ENCODE results near the gene MAN1C1. TPM values are rescaled to one million over a fixed set of nuclear protein-coding genes. Genes with fewer than 3 reads are reported as not detected.
A peak's percentile ranks its signal among the peaks of the same experiment; 100 is the strongest.

Gene MAN1C1
- total RNA-seq, 2 donors from 2014 or later, result 22.8 to 34.4 TPM

GRCh38 chr1:25825605-25826004 lies 209.0 kb downstream of the MAN1C1 start:
- H3K9me3 ChIP-seq, result no peaks in the 10 kb centered on the region
- WGBS, result 98% methylated on average over 2 of the region's 2 CpGs
- H3K27me3 ChIP-seq (replicated peaks; ENCODE audit: insufficient read depth), result no peaks in the 10 kb centered on the region
- H3K36me3 ChIP-seq, result peaks cover 10 to 40% of the 10 kb centered on the region in 2 donors
- no peak overlapping the region for H3K4me3 ChIP-seq
- no peak overlapping the region for H3K27ac ChIP-seq
- TF ChIP-seq, protein P1, sequence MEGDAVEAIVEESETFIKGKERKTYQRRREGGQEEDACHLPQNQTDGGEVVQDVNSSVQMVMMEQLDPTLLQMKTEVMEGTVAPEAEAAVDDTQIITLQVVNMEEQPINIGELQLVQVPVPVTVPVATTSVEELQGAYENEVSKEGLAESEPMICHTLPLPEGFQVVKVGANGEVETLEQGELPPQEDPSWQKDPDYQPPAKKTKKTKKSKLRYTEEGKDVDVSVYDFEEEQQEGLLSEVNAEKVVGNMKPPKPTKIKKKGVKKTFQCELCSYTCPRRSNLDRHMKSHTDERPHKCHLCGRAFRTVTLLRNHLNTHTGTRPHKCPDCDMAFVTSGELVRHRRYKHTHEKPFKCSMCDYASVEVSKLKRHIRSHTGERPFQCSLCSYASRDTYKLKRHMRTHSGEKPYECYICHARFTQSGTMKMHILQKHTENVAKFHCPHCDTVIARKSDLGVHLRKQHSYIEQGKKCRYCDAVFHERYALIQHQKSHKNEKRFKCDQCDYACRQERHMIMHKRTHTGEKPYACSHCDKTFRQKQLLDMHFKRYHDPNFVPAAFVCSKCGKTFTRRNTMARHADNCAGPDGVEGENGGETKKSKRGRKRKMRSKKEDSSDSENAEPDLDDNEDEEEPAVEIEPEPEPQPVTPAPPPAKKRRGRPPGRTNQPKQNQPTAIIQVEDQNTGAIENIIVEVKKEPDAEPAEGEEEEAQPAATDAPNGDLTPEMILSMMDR (IDR thresholded peaks at IDR 0.05), result no peak
- no peak for TF ChIP-seq POLR2AphosphoS5 (IDR thresholded peaks at IDR 0.05)
- no peak for TF ChIP-seq POLR2A (IDR thresholded peaks at IDR 0.05)
- intact Hi-C loops (cut with DNase I), result no loop called here
- no peak for DNase-seq (ENCODE audit: low spot score)
- H3K4me1 ChIP-seq (replicated peaks), result peaks cover 3% of the 10 kb centered on the region

DNA sequence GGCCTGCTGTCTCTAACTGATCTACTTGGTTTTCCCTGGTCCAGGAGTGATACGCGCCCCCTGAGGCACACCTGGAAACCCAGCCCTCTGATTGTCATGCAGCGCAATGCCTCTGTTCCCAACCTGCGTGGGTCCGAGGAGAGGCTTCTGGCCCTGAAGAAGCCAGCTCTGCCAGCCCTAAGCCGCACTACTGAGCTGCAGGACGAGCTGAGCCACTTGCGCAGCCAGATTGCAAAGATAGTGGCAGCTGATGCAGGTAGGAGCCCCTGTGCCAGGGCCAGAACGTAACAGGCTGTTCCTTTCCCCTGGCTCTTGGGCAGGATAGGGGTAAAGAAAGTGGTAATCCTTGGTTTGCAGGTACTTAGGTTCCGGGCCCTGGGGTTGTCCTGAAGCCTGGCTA lies 210.0 kb downstream of the MAN1C1 start:
- H3K36me3 ChIP-seq, result peaks cover 10 to 47% of the 10 kb centered on the region in 2 donors
- intact Hi-C loops (cut with DNase I), result no loop called here
- TF ChIP-seq, protein P1 (IDR thresholded peaks at IDR 0.05), result no peak
- TF ChIP-seq POLR2AphosphoS5 (IDR thresholded peaks at IDR 0.05), result peak; percentile 26
- TF ChIP-seq POLR2A (IDR thresholded peaks at IDR 0.05), result no peak
- H3K4me3 ChIP-seq, result no peak overlapping the region
- H3K4me1 ChIP-seq (replicated peaks), result no peaks in the 10 kb centered on the region
- no peaks in the 10 kb centered on the region for H3K9me3 ChIP-seq
- no peaks in the 10 kb centered on the region for H3K27me3 ChIP-seq (replicated peaks; ENCODE audit: insufficient read depth)
- H3K27ac ChIP-seq, result no peak overlapping the region
- 90% methylated on average over 10 of the region's 10 CpGs for WGBS
- no peak for DNase-seq (ENCODE audit: low spot score)

GRCh38 chr1:25828491-25828890 lies 211.9 kb downstream of the MAN1C1 start:
- Histone ChIP-seq H3K4me3 (no peak overlapping the region), H3K9me3 (no peaks in the 10 kb centered on the region), H3K36me3 (peaks cover 10 to 55% of the 10 kb centered on the region in 2 donors), H3K4me1 (replicated peaks) (no peaks in the 10 kb centered on the region), H3K27me3 (replicated peaks; ENCODE audit: insufficient read depth) (no peaks in the 10 kb centered on the region), H3K27ac (no peak overlapping the region)
- TF ChIP-seq POLR2A (IDR thresholded peaks at IDR 0.05) (no peak), POLR2AphosphoS5 (IDR thresholded peaks at IDR 0.05) (no peak)
- TF ChIP-seq, protein P1 (IDR thresholded peaks at IDR 0.05), result no peak
- intact Hi-C loops (cut with DNase I), result no loop called here
- WGBS, result 59% methylated on average over 3 of the region's 3 CpGs
- DNase-seq (ENCODE audit: low spot score), result no peak

- Histone ChIP-seq H3K27me3 (replicated peaks; ENCODE audit: insufficient read depth) (no peaks in the 10 kb centered on the region), H3K9me3 (no peaks in the 10 kb centered on the region), H3K4me1 (replicated peaks) (no peaks in the 10 kb centered on the region), H3K27ac (no peak overlapping the region), H3K4me3 (no peak overlapping the region), H3K36me3 (peaks cover 10 to 55% of the 10 kb centered on the region in 2 donors)
- 100% methylated on average over 1 of the region's 1 CpG for WGBS
- DNase-seq (ENCODE audit: low spot score), result no peak
- TF ChIP-seq POLR2A (IDR thresholded peaks at IDR 0.05) (no peak), POLR2AphosphoS5 (IDR thresholded peaks at IDR 0.05) (no peak)
- TF ChIP-seq, protein P1 (IDR thresholded peaks at IDR 0.05), result no peak
- intact Hi-C loops (cut with DNase I), result no loop called here
These were observed 212.5 kb downstream of the MAN1C1 start for GRCh38 chr1:25829046-25829445.

DNA sequence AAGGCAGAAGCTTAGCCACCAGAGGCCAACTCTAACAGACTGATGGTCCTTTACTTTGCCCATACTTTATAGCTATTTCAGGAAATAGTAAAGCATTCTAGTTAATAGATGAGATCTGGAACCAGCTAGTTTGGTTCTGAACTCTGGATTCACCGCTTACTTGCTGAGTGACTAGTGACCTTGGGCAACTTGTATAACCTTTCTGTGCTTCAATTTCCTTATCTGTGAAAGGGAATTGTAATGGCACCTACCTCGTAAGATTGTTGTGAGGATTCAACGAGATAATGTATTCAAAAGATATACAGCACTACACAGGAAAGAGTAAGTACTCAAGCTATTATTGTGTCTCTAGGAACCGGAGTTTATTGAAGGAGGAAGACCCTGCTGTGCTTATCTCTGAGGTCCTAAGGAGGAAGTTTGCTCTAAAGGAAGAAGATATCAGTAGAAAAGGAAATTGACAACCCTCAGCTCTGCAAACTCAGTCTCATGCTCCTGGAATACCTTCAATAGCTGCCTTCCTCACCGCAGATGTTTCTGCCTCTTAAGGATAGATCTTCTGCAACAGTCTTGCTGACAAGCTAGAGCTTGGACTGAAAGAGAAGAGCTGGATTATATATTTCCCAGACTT lies 215.1 kb downstream of the MAN1C1 start:
- H3K9me3 ChIP-seq, result no peaks in the 10 kb centered on the region

More for the DNA sequence above, 215.1 kb downstream of the MAN1C1 start:
- intact Hi-C loops (cut with DNase I), result no loop called here
- 56% methylated on average over 5 of the region's 5 CpGs for WGBS
- Histone ChIP-seq H3K36me3 (peaks cover 10 to 51% of the 10 kb centered on the region in 2 donors), H3K4me1 (replicated peaks) (peaks cover 4% of the 10 kb centered on the region), H3K4me3 (no peak overlapping the region), H3K27ac (no peak overlapping the region), H3K27me3 (replicated peaks; ENCODE audit: insufficient read depth) (no peaks in the 10 kb centered on the region)
- TF ChIP-seq POLR2AphosphoS5 (IDR thresholded peaks at IDR 0.05) (no peak), POLR2A (IDR thresholded peaks at IDR 0.05) (no peak)
- TF ChIP-seq, protein P1 (IDR thresholded peaks at IDR 0.05), result no peak
- no peak for DNase-seq (ENCODE audit: low spot score)
